Large intestine (tissue), 3 donors: ENCODE results near the gene FER1L5. TPM values are rescaled to one million over a fixed set of nuclear protein-coding genes. Genes with fewer than 3 reads are reported as not detected.

ENCODE experiments used
- DNase-seq, 2 donors: peaks; one replicate each; pipeline versions ENCODE4 v3.0.0 to v3.0.0-alpha.2; 2013
- H3K27ac ChIP-seq: one replicate; pipeline ENCODE4 v1.5.1; 2013; ENCODE audit warnings: low read length
- H3K27me3 ChIP-seq: 2 replicates; pipeline ENCODE4 v1.6.1; 2013; ENCODE audit warnings: low read length; ENCODE audit not compliant: control insufficient read depth, insufficient read depth
- H3K36me3 ChIP-seq: 2 replicates; pipeline ENCODE4 v1.6.1; 2013; ENCODE audit warnings: low read length; ENCODE audit not compliant: control insufficient read depth, insufficient read depth
- H3K4me1 ChIP-seq: one replicate; pipeline ENCODE4 v1.6.1; 2013; ENCODE audit warnings: low read length; ENCODE audit not compliant: control insufficient read depth, insufficient read depth
- H3K4me3 ChIP-seq: one replicate; pipeline ENCODE4 v1.5.1; 2013; ENCODE audit warnings: low read length
- H3K9me3 ChIP-seq: one replicate; pipeline ENCODE4 v1.6.1; 2013; ENCODE audit warnings: mild to moderate bottlenecking, low read depth, low read length, moderate library complexity; ENCODE audit not compliant: control insufficient read depth
- WGBS: methylation state at CpG from one replicate; pipeline ENCODE4 v1.1.5; 2013; ENCODE audit warnings: low lambda C conversion rate; ENCODE audit not compliant: insufficient coverage; 5-methylcytosine and 5-hydroxymethylcytosine counted together
- polyA plus RNA-seq: library from polyadenylated mRNA; unstranded; fragments of 120-200 nt; gene quantifications from one replicate; pipeline ENCODE4 v1.2.1, GENCODE V29; 2013

FER1L5 gene
- polyA plus RNA-seq, 1 donor = 1.2 TPM

DNA sequence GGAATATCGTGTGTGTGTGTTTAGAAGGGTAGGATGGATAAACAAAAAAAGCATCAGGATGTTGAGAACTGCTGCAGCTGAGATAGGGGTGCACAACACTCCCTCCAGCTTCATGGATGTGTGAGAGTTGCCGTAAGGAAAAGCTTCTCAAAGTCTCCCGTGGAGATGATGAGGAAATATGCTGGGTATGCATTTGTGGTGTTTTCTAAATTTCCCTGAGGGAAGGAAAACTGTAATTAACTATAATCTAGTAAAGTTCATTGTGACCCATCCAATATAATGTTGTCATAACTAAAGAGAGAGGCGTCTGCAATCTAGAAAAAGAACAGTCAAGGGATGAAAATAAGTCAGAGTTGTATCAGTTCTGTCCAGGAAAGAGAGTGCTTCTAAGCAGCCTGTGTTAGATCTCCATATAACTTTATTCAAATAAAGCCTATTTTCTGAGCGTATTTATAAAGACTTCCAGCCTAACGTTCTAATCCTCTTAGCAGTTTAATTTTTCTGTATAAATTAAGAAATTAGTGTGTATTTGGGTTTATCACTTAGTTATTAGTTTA lies 104.6 kb downstream of the FER1L5 start:
- 100% methylated on average over 1 of the region's 6 CpGs for WGBS
- H3K4me1 ChIP-seq = no peaks in the 10 kb centered on the region
- H3K4me3 ChIP-seq = no peak overlapping the region
- no peak overlapping the region for H3K27ac ChIP-seq
- H3K27me3 ChIP-seq = no peaks in the 10 kb centered on the region
- DNase-seq = no peak
- H3K9me3 ChIP-seq = no peaks in the 10 kb centered on the region
- H3K36me3 ChIP-seq = no peaks in the 10 kb centered on the region

DNA sequence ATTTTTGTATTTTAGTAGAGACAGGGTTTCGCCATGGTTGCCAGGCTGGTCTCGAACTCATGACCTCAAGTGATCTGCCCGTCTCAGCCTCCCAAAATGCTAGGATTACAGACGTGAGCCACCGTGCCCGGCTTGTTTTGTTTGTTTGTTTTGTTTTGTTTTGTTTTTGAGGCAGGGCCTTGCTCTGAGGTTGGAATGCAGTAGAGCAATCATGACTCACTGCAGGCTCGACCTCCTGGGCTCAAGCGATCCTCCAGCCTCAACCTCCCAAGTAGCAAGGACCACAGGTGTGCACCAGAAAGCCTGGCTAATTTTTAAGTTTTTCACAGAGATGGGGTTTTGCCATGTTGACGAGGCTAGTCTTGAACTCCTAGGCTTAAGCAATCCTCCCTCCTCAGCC lies 109.2 kb downstream of the FER1L5 start:
- DNase-seq = no peak
- H3K4me1 ChIP-seq = no peaks in the 10 kb centered on the region
- WGBS = no CpG with 5 or more reads among the region's 9 CpGs
- no peak overlapping the region for H3K4me3 ChIP-seq
- H3K27ac ChIP-seq = no peak overlapping the region
- H3K36me3 ChIP-seq = no peaks in the 10 kb centered on the region
- H3K9me3 ChIP-seq = no peaks in the 10 kb centered on the region
- H3K27me3 ChIP-seq = no peaks in the 10 kb centered on the region

DNA sequence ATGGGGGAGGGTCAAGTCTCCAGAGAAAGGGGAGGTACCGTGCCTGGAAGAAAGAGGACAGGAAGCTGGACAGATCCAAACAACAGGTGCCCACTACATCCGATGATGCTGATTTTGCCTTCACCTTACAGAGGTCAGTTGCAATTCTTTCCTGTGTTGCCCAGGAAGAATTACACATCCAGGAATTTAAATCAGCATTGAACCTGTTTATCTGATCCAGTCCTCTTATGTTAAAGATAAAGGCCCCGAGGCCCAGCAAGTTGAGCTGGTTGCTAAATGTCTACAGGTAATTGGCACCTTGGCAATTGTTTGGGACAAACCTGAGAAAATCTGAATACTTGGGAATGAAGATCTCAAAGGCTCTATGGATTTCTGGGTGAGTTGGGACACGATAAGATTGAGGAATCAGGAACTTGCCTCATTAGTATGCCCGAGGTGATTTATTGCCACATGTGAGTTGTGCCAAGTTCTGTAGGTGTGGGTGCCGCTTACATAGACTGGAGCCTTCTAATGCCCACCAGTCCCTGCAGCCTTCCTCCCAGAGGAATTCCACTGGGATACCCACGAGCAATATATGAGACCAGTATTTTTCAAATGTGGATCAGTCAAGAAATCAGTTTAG lies 111.2 kb downstream of the FER1L5 start:
- Histone ChIP-seq H3K27ac (no peak overlapping the region), H3K36me3 (no peaks in the 10 kb centered on the region), H3K9me3 (no peaks in the 10 kb centered on the region), H3K4me1 (peaks cover 8% of the 10 kb centered on the region), H3K27me3 (no peaks in the 10 kb centered on the region), H3K4me3 (no peak overlapping the region)
- no peak for DNase-seq
- no CpG with 5 or more reads among the region's 7 CpGs for WGBS

DNA sequence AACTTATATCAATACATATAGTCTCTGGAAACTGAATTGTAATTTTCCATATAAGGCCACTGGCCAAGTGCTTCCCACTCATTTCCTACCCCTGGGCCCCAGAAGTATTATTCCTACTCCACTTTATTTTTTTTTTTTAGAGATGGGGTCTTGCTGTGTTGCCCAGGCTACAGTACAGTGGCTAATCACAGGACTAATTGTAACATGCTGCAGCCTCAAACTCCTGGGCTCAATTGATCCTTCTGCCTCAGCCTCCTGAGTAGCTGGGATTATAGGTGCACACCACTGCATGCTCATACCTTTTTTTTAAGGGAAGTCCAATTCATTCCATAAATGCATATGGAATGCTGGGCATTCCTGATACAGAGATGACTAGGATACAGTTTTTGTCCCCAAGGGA lies 111.8 kb downstream of the FER1L5 start:
- no peaks in the 10 kb centered on the region for H3K27me3 ChIP-seq
- DNase-seq = no peak
- H3K4me1 ChIP-seq = peaks cover 11% of the 10 kb centered on the region
- H3K9me3 ChIP-seq = no peaks in the 10 kb centered on the region
- no peak overlapping the region for H3K4me3 ChIP-seq
- H3K27ac ChIP-seq = no peak overlapping the region
- H3K36me3 ChIP-seq = no peaks in the 10 kb centered on the region

Other genes starting within 250 kb of the FER1L5 start
- gene NEURL3, start 137.4 kb upstream of the FER1L5 start, polyA plus RNA-seq = 0.81 TPM
- 7.5 TPM for gene ARID5A, start 106.0 kb upstream of the FER1L5 start, polyA plus RNA-seq
- gene KANSL3, start 4.5 kb upstream of the FER1L5 start, polyA plus RNA-seq = 41.6 TPM
- 30.0 TPM for gene LMAN2L, start 97.3 kb downstream of the FER1L5 start, polyA plus RNA-seq
- 17.9 TPM for gene CNNM4, start 118.1 kb downstream of the FER1L5 start, polyA plus RNA-seq
- gene CNNM3, start 173.5 kb downstream of the FER1L5 start, polyA plus RNA-seq = 35.0 TPM
- 4.2 TPM for gene ANKRD23, start 201.3 kb downstream of the FER1L5 start, polyA plus RNA-seq
- 9.6 TPM for gene ANKRD39, start 215.3 kb downstream of the FER1L5 start, polyA plus RNA-seq
- 28.2 TPM for gene SEMA4C, start 227.3 kb downstream of the FER1L5 start, polyA plus RNA-seq